Suppressor macrophage treated with lipopolysaccharide for 4 hours (primary cell): Measurements from ENCODE around the gene PMVK.
A peak's percentile ranks its signal among the peaks of the same experiment; 100 is the strongest.

Experiments
- DNase-seq: peaks from one replicate; pipeline ENCODE4 v3.0.0-alpha.2; 2020

The PMVK gene

GRCh38 chr1:154945962-154946850, 9.7 kb upstream of the PMVK start:
- no peak for DNase-seq

DNA sequence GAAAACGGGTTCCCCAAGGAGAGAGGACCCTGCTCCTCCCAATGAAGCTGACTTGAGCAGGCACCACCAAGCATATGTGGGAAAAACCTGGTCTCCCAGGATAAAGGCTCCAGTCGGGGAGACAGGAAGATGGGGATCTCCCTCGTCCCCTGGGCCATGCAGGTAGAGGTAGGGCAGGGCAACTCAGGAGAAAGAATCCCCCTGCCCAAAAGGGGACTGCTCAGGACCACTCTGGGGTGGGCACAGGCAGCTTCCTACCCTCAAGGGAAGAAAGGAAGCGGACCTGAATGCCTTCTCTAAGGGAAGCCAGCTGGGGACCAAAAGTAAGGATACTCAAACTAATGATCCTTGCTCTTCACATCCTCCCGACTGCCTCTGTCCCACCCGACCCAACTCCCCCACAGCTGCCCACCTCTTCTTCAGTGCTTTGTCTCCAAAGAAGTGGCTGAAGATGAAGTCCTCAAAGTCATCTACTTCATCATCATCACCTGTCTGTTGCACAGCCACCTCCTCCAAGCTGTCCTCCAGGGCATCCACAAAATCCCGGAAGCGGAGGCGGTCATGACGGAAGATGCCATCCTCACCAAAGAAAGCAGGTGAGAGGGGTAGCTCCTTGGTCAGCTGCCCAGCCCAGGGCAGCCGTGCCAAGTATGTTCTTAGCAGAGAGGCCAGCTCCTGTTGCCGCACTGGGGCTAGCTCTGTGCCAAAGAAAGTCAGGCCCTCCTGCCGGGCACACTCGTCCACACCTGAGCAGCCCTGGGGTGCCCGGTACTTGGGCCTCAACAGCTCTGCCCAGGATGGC, 8.8 kb upstream of the PMVK start:
- no peak for DNase-seq

DNA sequence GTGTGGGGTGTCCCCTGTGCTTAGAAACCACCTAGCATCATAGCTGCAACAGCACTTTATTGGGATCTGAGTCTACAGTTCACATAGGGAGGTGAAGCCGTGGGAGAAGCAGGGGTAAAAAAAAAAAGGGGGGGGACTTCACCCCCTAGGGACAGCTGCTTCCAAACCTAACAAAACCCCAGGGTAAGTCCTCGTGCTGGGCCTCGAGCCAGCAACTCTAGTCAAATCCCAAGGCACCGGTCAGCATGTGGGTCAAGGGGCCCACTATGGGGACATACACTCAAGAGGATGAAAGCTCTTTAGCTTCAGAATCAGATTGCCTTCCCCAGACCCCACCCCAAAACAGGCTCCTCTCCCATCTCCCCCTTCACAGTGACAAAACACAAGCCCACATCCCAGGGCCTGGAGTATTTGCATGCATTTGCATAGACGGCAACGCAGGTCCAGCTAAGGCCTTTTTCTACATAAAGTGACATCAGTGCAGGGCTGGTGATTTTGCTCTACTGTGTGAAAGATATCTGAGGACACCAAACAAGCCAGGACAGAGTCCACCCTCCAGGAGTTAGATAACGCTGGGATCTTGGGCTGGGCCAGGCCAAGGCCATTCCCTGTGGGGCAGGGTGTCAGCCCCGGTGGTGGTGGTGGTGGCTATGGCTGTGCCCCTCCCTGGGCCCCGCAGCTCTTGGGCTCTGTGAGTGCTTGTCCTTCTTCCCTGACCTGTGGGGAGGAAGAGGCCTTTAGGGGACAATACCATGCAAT, 8.1 kb upstream of the PMVK start:
- no peak for DNase-seq

DNA sequence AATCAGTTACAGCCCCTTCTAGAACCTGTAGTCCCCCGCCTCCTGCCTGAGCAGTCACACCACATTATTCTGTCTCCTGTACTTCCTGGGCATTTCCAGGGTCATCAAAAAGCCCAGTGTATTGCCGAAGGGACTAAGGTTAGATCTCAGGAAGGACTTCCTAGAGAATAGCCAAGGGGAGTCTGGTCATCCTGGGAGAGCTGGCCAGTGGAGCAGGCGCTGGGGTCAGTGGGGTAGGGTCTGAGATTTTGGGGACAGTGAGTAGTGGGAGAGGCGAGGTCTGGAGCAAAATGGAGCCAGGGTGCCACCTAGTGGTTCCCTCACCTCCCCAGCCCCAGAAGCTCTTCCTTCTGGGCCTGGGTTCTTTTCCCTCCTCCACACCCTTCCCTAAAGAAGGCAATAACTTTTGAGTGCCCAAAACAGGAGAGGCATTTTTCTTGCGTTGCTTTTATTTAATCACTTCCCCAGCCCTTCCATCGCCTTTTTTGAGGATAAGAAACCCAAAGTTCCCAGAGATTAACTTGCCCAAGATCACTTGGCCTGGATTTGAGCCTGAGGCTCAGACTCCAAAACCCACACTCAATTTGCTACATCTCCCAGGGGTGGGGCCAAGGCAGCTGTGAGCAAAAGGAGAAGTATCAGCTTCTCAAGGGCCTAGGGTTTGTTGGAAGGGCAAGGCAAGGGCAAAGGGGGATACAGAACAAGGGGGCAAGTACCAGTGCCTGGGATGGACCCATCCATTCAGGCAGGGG, 7.3 kb upstream of the PMVK start:
- DNase-seq: peak; percentile 49

DNA sequence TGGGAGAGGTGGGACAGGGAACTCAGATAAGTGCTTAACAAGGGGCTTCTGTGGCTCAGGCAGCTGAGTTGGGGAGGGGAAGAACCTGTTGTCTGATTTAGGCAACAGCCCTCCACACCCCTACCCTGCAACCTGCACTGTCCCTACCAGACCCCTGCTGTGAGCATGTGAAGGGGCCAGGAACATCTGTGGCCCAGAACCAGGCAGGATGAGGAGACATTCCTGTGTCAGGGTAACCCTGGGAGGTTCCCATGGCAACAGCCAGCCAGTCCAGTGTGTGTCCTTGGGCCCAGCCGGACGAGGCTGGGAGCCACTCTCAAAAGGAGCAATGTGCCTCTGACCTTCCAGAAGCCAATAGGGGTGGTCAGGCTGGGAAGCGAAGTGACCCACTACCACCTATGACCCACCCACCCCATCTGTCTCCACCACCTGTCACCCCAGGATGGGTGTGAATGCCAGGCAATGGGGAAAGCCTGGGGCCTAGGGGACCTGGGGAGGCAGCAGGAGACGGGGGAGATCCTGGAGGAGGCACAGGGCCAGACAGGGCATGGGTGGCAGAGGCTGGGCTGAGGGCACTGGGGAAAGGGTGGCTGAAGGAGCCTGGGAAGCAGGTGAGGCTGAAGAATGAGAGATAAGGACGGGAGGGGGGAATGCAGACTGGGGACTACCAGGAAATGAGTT, 5.0 kb upstream of the PMVK start:
- DNase-seq: no peak

DNA sequence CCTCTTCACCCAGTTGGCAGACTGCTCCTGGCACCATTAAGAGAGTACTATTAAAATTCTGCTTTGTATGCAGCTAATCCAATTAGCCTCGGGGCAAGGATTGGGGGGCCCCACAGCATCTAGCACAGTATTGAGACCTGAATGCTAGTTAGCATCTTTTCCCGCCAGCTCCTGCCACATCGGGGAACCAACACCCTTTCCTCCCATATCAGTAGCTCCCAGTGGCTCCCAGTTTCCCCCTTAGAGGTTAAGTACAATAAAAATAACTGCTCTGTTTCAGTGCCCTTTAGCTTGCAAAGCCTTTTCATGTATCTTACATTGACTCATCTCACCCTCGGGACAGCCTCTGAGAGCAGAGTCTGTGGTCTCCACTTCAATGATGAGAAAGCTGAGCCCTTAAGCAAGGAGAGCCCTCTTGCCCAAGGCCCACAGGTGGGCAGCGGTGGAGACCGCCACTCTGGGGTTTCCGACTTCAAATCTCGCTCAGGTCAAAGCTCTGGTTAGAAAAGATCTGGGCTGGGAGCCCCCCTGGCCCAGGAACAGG, 4.2 kb upstream of the PMVK start:
- DNase-seq: no peak

- DNase-seq: no peak
Observed at GRCh38 chr1:154940213-154940560, 3.7 kb upstream of the PMVK start.

GRCh38 chr1:154938604-154939399, 2.3 kb upstream of the PMVK start:
- no peak for DNase-seq

- DNase-seq: no peak
Observed at GRCh38 chr1:154937988-154938386, 1.5 kb upstream of the PMVK start.

GRCh38 chr1:154937085-154937987, 817 bp upstream of the PMVK start:
- DNase-seq: peak; percentile 92

DNA sequence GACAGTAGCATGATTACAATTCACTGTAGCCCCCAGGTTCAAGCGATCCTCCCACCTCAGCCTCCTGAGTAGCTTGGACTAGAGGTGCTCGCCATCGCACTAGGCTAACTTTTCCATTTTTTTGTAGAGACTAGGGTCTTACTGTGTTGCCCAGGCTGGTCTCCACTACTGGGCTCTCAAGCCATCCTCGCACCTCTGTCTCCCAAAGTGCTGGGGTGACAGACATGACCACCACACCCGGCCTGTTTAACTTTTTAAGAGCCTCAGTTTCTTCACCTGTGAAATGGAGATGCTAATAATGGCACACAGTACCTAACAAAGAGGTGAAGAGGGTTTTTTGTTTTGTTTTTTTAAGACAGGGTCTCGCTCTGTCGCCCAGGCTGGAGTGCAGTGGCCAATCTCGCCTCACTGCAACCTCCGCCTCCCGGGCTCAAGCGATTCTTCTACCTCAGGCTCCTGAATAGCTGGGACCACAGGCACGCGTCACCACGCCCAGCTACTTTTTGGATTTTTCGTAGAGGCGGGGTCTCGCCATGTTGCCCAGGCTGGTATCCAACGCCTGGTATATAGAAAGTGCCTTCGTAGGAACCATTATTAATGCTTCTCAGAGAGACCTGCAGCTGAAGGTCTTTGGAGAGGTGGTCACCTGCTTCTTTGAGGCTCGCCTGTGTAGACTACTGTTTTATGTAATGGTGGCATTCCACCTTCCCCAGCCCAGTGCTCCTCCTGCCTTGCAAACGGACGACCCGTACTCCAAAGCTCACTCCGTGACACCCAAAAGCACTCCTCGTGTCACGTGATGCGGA, 567 bp downstream of the PMVK start:
- no peak for DNase-seq

- DNase-seq: no peak
Observed at GRCh38 chr1:154934358-154934948, 2.1 kb downstream of the PMVK start.

DNA sequence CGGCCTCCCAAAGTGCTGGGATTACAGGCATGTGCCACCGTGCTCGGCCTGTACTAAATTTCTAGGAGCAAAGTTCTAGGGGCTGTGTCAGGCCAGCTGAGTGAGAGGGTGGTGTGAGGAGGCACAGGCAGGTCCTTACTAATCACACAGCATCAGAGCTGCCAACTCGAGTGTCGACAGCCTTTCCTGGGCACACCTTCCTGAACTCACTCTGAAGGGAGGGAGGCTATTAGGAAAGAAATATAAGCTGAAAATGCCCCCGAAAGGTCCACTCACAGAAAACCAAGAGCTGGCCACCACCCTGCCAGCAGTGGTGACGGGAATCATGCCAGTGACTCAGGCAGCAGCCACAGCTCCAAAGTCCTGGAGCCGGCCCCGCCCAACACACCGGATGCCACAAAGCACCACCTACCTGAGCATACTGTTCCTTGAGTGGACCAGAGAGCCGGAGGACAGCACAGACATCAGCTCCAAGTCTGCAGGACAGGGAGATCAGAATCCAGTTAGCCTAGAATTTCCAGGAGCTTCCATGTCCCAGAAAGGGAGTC, 4.5 kb downstream of the PMVK start:
- DNase-seq: no peak

GRCh38 chr1:154926201-154926600, 10.3 kb downstream of the PMVK start:
- DNase-seq: no peak

DNA sequence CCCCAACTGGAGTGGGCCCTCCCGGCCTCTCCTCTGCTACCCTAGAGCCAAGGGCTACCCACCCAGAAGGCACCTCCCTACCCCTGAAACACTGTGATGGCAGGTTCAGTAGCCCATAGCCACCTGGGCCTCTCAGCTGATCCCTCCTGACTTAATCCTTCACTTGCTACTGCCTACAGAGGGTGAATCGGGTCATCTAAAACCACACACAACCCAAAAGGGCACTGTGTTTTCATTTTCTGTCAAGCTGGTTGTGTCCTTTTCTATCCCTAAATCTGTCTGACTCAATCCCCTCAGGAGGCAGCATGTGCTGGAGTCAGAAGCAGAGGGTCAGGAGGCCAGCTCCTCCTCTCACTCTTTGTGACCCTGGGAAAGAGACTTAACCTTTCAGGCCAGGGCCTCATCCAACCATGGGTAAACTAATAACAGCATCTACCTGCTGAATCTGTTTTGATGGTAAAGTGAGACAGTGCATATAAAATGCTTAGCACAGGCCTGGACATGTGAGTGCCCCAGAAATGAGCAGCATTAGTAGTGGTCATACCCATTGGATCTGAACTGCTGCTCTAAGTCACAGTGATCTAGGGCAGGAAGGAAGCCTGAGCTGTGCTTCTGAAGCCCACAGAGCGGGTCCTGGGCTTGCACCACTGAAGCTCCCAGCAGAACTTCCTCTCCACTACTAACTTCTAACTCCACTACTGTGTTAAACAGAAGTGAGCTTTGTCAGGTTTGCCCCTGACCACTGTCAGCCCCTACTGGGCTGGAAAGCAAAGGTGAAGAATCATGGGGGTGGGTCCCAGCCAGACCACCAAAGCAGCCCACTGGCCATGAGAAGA, 11.0 kb downstream of the PMVK start:
- no peak for DNase-seq

DNA sequence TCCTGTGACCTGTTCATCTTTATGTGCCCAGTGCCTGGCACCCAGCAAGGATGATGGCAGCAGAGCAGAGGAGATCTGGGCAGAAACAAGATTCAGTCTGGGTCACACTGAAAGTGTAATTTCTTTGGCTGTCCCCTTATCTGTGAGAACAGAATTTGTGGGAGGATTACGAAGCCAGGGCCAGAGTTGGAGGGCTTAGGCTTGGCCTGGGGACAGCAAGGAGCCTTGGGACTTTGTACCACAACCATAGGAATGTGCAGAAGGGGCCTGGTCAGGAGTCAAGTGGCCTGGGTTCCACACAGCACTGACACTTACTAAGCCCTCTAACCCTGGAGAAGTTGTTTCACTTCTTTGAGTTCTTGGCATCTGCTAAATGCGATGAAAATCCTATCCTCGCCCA, 12.8 kb downstream of the PMVK start:
- no peak for DNase-seq

- no peak for DNase-seq
Observed at GRCh38 chr1:154913273-154913672, 23.2 kb downstream of the PMVK start.
